Right atrium auricular region (tissue), 2 donors: ENCODE results near the gene KCNQ1. TPM values are rescaled to one million over a fixed set of nuclear protein-coding genes. Genes with fewer than 3 reads are reported as not detected.

Experiments used
- DNase-seq: peaks from one replicate; pipeline ENCODE4 v3.0.0-alpha.2; 2019; ENCODE audit warnings: low spot score
- H3K27ac ChIP-seq, 2 donors: fragments of 200-600 bp; sonication (generic); 1 replicate in 1 of 2; 2 replicates in 1 of 2; pipeline ENCODE4 v1.5.1; 2016 to 2019
- H3K27me3 ChIP-seq, 2 donors: fragments of 200-600 bp; sonication (generic); one replicate each; pipeline versions ENCODE4 v1.5.1 to v1.6.0; 2017 to 2019
- H3K36me3 ChIP-seq: fragments of 200-600 bp; sonication (generic); one replicate; pipeline ENCODE4 v1.5.1; 2016
- H3K4me1 ChIP-seq, 2 donors: fragments of 200-600 bp; sonication (generic); one replicate each; pipeline versions ENCODE4 v1.5.1 to v1.6.0; 2017 to 2019
- H3K4me3 ChIP-seq, 2 donors: fragments of 200-600 bp; sonication (generic); 1 replicate in 1 of 2; 2 replicates in 1 of 2; pipeline ENCODE4 v1.5.1; 2017 to 2019; ENCODE audit warnings: mild to moderate bottlenecking in 1 of 2, moderate library complexity in 1 of 2
- H3K9me3 ChIP-seq, 2 donors: fragments of 200-600 bp; sonication (generic); one replicate each; pipeline ENCODE4 v1.5.1; 2019
- CTCF ChIP-seq, 2 donors: fragments of 200-600 bp; sonication (generic); IDR thresholded peaks; one replicate each; pipeline ENCODE4 v1.5.1; 2019; ENCODE audit warnings: antibody characterized with exemption in 2 of 2
- total RNA-seq, 2 donors: library from RNA; depleted of rRNA; stranded (reverse); fragments of >200 nt; gene quantifications; one replicate each; pipeline ENCODE4 v1.1.0, GENCODE V29; 2016

Gene KCNQ1
- total RNA-seq, 2 donors from 2014 or later: 12.7 to 25.1 TPM

GRCh38 chr11:2883979-2884815, 439.4 kb downstream of the KCNQ1 start:
- Histone ChIP-seq H3K36me3 (peaks cover 4% of the 10 kb centered on the region), H3K4me3 (peak overlapping the region; percentile 84 to 86), H3K9me3 (no peaks in the 10 kb centered on the region), H3K27ac (peak overlapping the region; percentile 85 to 87), H3K27me3 (no peaks in the 10 kb centered on the region), H3K4me1 (peaks cover 0 to 34% of the 10 kb centered on the region in 2 donors)
- no peak for DNase-seq
- no peak for TF ChIP-seq CTCF (IDR thresholded peaks at IDR 0.05)

GRCh38 chr11:2885017-2885677, 440.3 kb downstream of the KCNQ1 start:
- no peak for DNase-seq
- peak in 1 of 2 donors; percentile 60 for TF ChIP-seq CTCF (IDR thresholded peaks at IDR 0.05)
- Histone ChIP-seq H3K27me3 (no peaks in the 10 kb centered on the region), H3K4me1 (peaks cover 0 to 34% of the 10 kb centered on the region in 2 donors), H3K9me3 (no peaks in the 10 kb centered on the region), H3K36me3 (no peaks in the 10 kb centered on the region), H3K4me3 (peak overlapping the region; percentile 84 to 86), H3K27ac (peak overlapping the region; percentile 80 to 87)

GRCh38 chr11:2885678-2886081, 440.9 kb downstream of the KCNQ1 start, which contains the start of gene CDKN1C:
Gene CDKN1C, minus strand, starts transcription at chr11:2885775. Its CDS starts 319 bp downstream, at chr11:2885456.
- no peaks in the 10 kb centered on the region for H3K36me3 ChIP-seq
- peak within 1 kb of the TSS; percentile 85 to 87 for H3K27ac ChIP-seq
- H3K9me3 ChIP-seq: no peaks in the 10 kb centered on the region
- TF ChIP-seq CTCF (IDR thresholded peaks at IDR 0.05): no peak
- H3K27me3 ChIP-seq: no peaks in the 10 kb centered on the region
- peaks cover 0 to 39% of the 10 kb centered on the region in 2 donors for H3K4me1 ChIP-seq
- H3K4me3 ChIP-seq: peak within 1 kb of the TSS; percentile 84 to 86
- DNase-seq: peak; percentile 94

DNA sequence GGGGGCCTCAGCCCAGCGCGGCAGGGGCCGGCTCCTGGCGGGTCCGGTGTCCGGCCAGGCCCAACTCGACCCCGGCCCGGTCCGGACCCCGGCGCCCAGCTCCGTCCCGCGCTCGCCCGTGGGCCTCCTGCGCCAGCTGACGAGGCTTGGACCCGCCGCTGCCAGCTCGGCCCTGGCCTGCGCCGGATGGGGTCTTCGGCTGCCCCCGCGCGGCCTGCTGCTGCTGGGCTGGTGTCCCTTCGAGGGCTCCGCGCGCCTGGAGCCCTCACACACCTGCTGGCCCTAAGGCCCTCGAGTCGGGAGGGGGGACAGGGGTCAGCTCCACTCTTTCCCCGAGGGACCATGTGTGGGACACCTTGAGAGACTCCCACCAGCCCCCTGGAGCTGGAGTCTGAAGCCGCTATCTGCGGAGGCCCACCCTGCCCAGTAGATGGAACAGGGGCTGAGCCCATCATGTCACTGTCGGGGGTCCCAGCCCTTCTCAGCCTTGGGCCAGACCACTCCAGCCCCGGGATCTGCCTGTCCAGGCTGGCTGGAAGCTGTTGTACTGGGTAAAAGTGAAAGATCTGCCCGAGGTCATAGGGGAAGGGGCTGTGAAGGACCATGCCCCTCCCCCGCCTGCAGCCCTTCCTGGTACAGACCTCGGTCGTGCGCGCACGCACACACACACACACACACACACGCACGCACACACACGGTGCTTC, 441.5 kb downstream of the KCNQ1 start:
- Histone ChIP-seq H3K36me3 (no peaks in the 10 kb centered on the region), H3K27me3 (no peaks in the 10 kb centered on the region), H3K9me3 (no peaks in the 10 kb centered on the region), H3K4me3 (peak overlapping the region; percentile 33 to 86), H3K27ac (peak overlapping the region; percentile 75 to 77), H3K4me1 (peaks cover 0 to 45% of the 10 kb centered on the region in 2 donors)
- peak in 1 of 2 donors; percentile 61 for TF ChIP-seq CTCF (IDR thresholded peaks at IDR 0.05)
- DNase-seq: no peak

GRCh38 chr11:2886936-2887335, 442.1 kb downstream of the KCNQ1 start:
- no peak for DNase-seq
- Histone ChIP-seq H3K4me1 (peaks cover 0 to 51% of the 10 kb centered on the region in 2 donors), H3K27ac (peak overlapping the region in 1 of 2 donors; percentile 75)

More at GRCh38 chr11:2886936-2887335, 442.1 kb downstream of the KCNQ1 start:
- TF ChIP-seq CTCF (IDR thresholded peaks at IDR 0.05): no peak
- H3K27me3 ChIP-seq: no peaks in the 10 kb centered on the region
- no peaks in the 10 kb centered on the region for H3K36me3 ChIP-seq
- no peak overlapping the region for H3K4me3 ChIP-seq
- H3K9me3 ChIP-seq: no peaks in the 10 kb centered on the region
